Activated gamma-delta T cell treated with anti-CD3 and anti-CD28 coated beads, Interleukin-2, amount 50 U/mL, for 16 hours (primary cell): ENCODE data around the gene VNN1.
"Not testable (repeated sequence)": the region's sequence is repeated elsewhere in the genome, so short reads cannot be mapped to it uniquely, and the experiment has no call there.

Experiments
- DNase-seq: peaks from one replicate; pipeline ENCODE4 v3.0.0-alpha.2; 2020; ENCODE audit warnings: low read depth

VNN1 gene

GRCh38 chr6:132671295-132671694, 42.6 kb downstream of the VNN1 start:
- DNase-seq: no peak

GRCh38 chr6:132669690-132670291, 44.1 kb downstream of the VNN1 start:
- DNase-seq: no peak

- no peak for DNase-seq
Observed at GRCh38 chr6:132666118-132666517, 47.7 kb downstream of the VNN1 start.

- no peak for DNase-seq
Observed at GRCh38 chr6:132664309-132665034, 49.4 kb downstream of the VNN1 start.

GRCh38 chr6:132663661-132664060, 50.2 kb downstream of the VNN1 start:
- DNase-seq: no peak

- no peak for DNase-seq
Observed at GRCh38 chr6:132661906-132662305, 51.9 kb downstream of the VNN1 start.

- DNase-seq: no peak
Observed at GRCh38 chr6:132659082-132659481, 54.8 kb downstream of the VNN1 start, which contains the start of gene TAAR1. TSS of gene TAAR1 (minus strand) at chr6:132659182. CDS start at chr6:132646003, 13,179 bp downstream.

GRCh38 chr6:132651062-132651461, 62.8 kb downstream of the VNN1 start:
- no peak for DNase-seq

GRCh38 chr6:132650429-132650828, 63.4 kb downstream of the VNN1 start:
- DNase-seq: no peak

GRCh38 chr6:132648828-132649227, 65.0 kb downstream of the VNN1 start:
- no peak for DNase-seq

GRCh38 chr6:132648356-132648755, 65.5 kb downstream of the VNN1 start:
- DNase-seq: peak; percentile 7

GRCh38 chr6:132643547-132643946, 70.3 kb downstream of the VNN1 start:
- no peak for DNase-seq

GRCh38 chr6:132637135-132637534, 76.7 kb downstream of the VNN1 start:
- DNase-seq: not testable (repeated sequence)

GRCh38 chr6:132635906-132636305, 77.9 kb downstream of the VNN1 start:
- not testable (repeated sequence) for DNase-seq

- not testable (repeated sequence) for DNase-seq
Observed at GRCh38 chr6:132635288-132635687, 78.6 kb downstream of the VNN1 start.

GRCh38 chr6:132634796-132635195, 79.1 kb downstream of the VNN1 start:
- DNase-seq: no peak

- no peak for DNase-seq
Observed at GRCh38 chr6:132633362-132633761, 80.5 kb downstream of the VNN1 start.
